PC-9 (cell line): ENCODE measurements around the gene SMOC2. TPM values are rescaled to one million over a fixed set of nuclear protein-coding genes. Genes with fewer than 3 reads are reported as not detected.

Source experiments
- BruUV-seq: library from RNA; stranded (reverse); fragments of 400-500 nt; replicated peaks from 2 replicates; lab custom pipeline; 2021; lab: Mats Ljungman, UMichigan
- CTCF ChIA-PET: fragments of 300-600 bp; sonication (Branson Sonifier 250); formaldehyde crosslinking; loops from one replicate; lab custom pipeline; 2022; ENCODE audit warnings: antibody characterized with exemption; lab: Charles Lee
- POLR2A ChIA-PET: fragments of 300-600 bp; sonication (Branson Sonifier 250); formaldehyde crosslinking; loops from one replicate; lab custom pipeline; 2022; ENCODE audit warnings: antibody characterized with exemption; ENCODE audit not compliant: unreplicated experiment; lab: Charles Lee
- DNase-seq, 2 experiments: peaks; one replicate each; pipeline versions ENCODE4 v3.0.0 to v3.0.0-alpha.2; 2015 to 2022; ENCODE audit warnings: mixed read lengths in 1 of 2
- H2AFZ ChIP-seq: fragments of 200-600 bp; sonication (generic); 2 replicates; pipeline ENCODE4 v1.8.1; 2017; ENCODE audit warnings: antibody characterized with exemption
- H3F3A ChIP-seq: fragments of 200-600 bp; sonication (generic); 2 replicates; pipeline ENCODE4 v1.8.1; 2017; ENCODE audit warnings: antibody characterized with exemption, mild to moderate bottlenecking, low read depth; ENCODE audit not compliant: insufficient read depth
- H3K27ac ChIP-seq: fragments of 200-600 bp; sonication (generic); 2 replicates; pipeline ENCODE4 v1.6.1; 2016; ENCODE audit warnings: mixed run types
- H3K27me3 ChIP-seq: fragments of 200-600 bp; sonication (generic); 2 replicates; pipeline ENCODE4 v1.6.1; 2016; ENCODE audit warnings: low read depth, mixed run types; ENCODE audit not compliant: insufficient read depth
- H3K36me3 ChIP-seq: fragments of 200-600 bp; sonication (generic); 2 replicates; pipeline ENCODE4 v1.6.1; 2016; ENCODE audit warnings: low read depth, mixed run types
- H3K4me1 ChIP-seq: fragments of 200-600 bp; sonication (generic); replicated peaks from 2 replicates; pipeline ENCODE4 v1.6.1; 2016; ENCODE audit warnings: mixed run types; ENCODE audit not compliant: insufficient read depth
- H3K4me2 ChIP-seq: fragments of 200-600 bp; sonication (generic); 2 replicates; pipeline ENCODE4 v1.6.1; 2017; ENCODE audit warnings: mixed run types
- H3K4me3 ChIP-seq: fragments of 200-600 bp; sonication (generic); 2 replicates; pipeline ENCODE4 v1.6.1; 2016; ENCODE audit warnings: mixed run types
- H3K79me2 ChIP-seq: fragments of 200-600 bp; sonication (generic); 2 replicates; pipeline ENCODE4 v1.6.1; 2017; ENCODE audit warnings: low read depth, mixed run types
- H3K9me2 ChIP-seq: fragments of 200-600 bp; sonication (generic); 2 replicates; pipeline ENCODE4 v1.8.1; 2017; ENCODE audit warnings: mild to moderate bottlenecking; ENCODE audit not compliant: insufficient read depth
- H3K9me3 ChIP-seq: fragments of 200-600 bp; sonication (generic); 2 replicates; pipeline ENCODE4 v1.8.1; 2016; ENCODE audit warnings: low read depth; ENCODE audit not compliant: insufficient read depth
- H4K20me1 ChIP-seq: fragments of 200-600 bp; sonication (generic); 2 replicates; pipeline ENCODE4 v1.8.1; 2017; ENCODE audit not compliant: insufficient read depth
- CTCF ChIP-seq: fragments of 200-600 bp; sonication (generic); conservative IDR thresholded peaks from 2 replicates; pipeline ENCODE4 v1.6.1; 2017; ENCODE audit warnings: mixed run types, antibody characterized with exemption, mild to moderate bottlenecking, moderate library complexity
- EZH2 ChIP-seq: fragments of 200-600 bp; sonication (generic); IDR thresholded peaks from 2 replicates; pipeline ENCODE4 v1.8.0; 2017; ENCODE audit warnings: antibody characterized with exemption, low read depth
- intact Hi-C: fragments of 100-400 bp; cut with micrococcal nuclease; formaldehyde crosslinking; loops from one replicate; pipeline ENCODE4 v1.10.0; 2022; ENCODE audit not compliant: unreplicated experiment
- total RNA-seq: library from RNA; stranded (reverse); gene quantifications from 2 replicates; pipeline ENCODE4 v1.2.3, GENCODE V29; 2021

The SMOC2 gene
- total RNA-seq, 1 experiment from 2014 or later, result not detected

DNA sequence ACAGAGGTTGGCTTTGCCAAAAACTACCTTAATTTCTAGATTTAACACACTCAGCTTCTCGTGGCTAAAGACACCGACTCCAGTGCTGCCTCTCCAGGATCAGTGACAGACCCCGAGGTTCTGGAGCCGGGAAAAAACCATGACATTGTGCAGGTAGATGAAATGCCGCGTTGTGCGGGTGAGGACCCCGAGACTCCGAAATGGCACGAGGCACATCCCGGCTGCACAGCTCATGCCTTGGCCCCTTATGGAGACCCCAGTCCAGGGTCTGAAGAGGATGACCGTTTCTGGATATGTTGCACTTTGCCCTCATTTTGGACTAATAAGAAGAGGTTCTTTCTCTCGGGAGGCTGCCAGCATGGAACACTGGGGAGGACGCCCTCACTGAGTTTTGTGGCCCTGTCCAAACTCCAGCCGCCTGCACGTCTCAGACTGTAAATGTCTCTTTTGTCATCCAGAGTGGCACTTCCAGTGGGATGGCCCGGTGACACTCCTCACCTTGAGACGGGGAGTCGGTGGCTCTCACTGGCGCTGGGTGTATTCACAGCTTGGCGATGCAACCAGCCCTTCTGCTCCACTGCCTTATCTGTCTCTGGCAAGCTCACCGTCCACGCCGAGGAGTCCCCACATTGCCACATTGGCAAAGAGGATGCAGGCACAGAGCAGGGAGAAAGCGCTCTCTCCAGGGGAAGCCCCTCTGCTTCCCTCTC is 245.2 kb downstream of the SMOC2 start:
- POLR2A ChIA-PET, result no interaction called here
- no peak overlapping the region for H2AFZ ChIP-seq
- no peaks in the 10 kb centered on the region for H3K9me2 ChIP-seq
- no peaks in the 10 kb centered on the region for H3K27me3 ChIP-seq
- TF ChIP-seq CTCF (no peak), EZH2 (no peak)
- no peaks in the 10 kb centered on the region for H3K36me3 ChIP-seq
- H3F3A ChIP-seq, result peaks cover 39% of the 10 kb centered on the region
- H3K79me2 ChIP-seq, result no peaks in the 10 kb centered on the region
- H3K4me1 ChIP-seq, result peaks cover 63% of the 10 kb centered on the region
- intact Hi-C loops, result no loop called here
- CTCF ChIA-PET, result no interaction called here
- no peaks in the 10 kb centered on the region for H3K9me3 ChIP-seq
- H3K27ac ChIP-seq, result peak overlapping the region; percentile 94
- no peak for DNase-seq
- H3K4me3 ChIP-seq, result no peak overlapping the region
- BruUV-seq, result no TSS peak
- no peaks in the 10 kb centered on the region for H4K20me1 ChIP-seq
- peak overlapping the region; percentile 79 for H3K4me2 ChIP-seq

- H3K4me3 ChIP-seq, result peak overlapping the region; percentile 38; the same call in 1 of the 2 replicates
- H3K27ac ChIP-seq, result peak overlapping the region; percentile 94
- H3K4me1 ChIP-seq, result peaks cover 63% of the 10 kb centered on the region
- intact Hi-C loops, result loop anchor here (1.0 kb wide), 1 partner anchor 10 kb away; no protein-coding TSS in a partner anchor
- no TSS peak for BruUV-seq
- H4K20me1 ChIP-seq, result no peaks in the 10 kb centered on the region
- peaks cover 39% of the 10 kb centered on the region for H3F3A ChIP-seq
- no peaks in the 10 kb centered on the region for H3K9me2 ChIP-seq
- DNase-seq, result peak; percentile 53 to 94
- H3K36me3 ChIP-seq, result no peaks in the 10 kb centered on the region
- no peaks in the 10 kb centered on the region for H3K27me3 ChIP-seq
- no peaks in the 10 kb centered on the region for H3K79me2 ChIP-seq
- no peak overlapping the region; the same call in 1 of the 2 replicates for H2AFZ ChIP-seq
- TF ChIP-seq EZH2 (no peak), CTCF (no peak)
- H3K4me2 ChIP-seq, result peak overlapping the region; percentile 79
- ChIA-PET CTCF (no interaction called here), POLR2A (no interaction called here)
- no peaks in the 10 kb centered on the region for H3K9me3 ChIP-seq
Measured at GRCh38 chr6:168686831-168687730, 246.1 kb downstream of the SMOC2 start.

- no peaks in the 10 kb centered on the region for H3K36me3 ChIP-seq
- no TSS peak for BruUV-seq
- ChIA-PET CTCF (no interaction called here), POLR2A (no interaction called here)
- no peaks in the 10 kb centered on the region for H3K79me2 ChIP-seq
- H3K9me2 ChIP-seq, result no peaks in the 10 kb centered on the region
- intact Hi-C loops, result no loop called here
- peaks cover 55% of the 10 kb centered on the region for H3K4me1 ChIP-seq
- H3K4me3 ChIP-seq, result no peak overlapping the region
- peaks cover 39% of the 10 kb centered on the region for H3F3A ChIP-seq
- H3K4me2 ChIP-seq, result no peak overlapping the region
- no peaks in the 10 kb centered on the region for H4K20me1 ChIP-seq
- DNase-seq, result no peak
- no peak for TF ChIP-seq CTCF
- no peak for TF ChIP-seq EZH2
- H3K27me3 ChIP-seq, result no peaks in the 10 kb centered on the region
- H3K9me3 ChIP-seq, result peaks cover 11% of the 10 kb centered on the region
- no peak overlapping the region for H3K27ac ChIP-seq
- no peak overlapping the region for H2AFZ ChIP-seq
Measured at GRCh38 chr6:168690271-168690670, 249.3 kb downstream of the SMOC2 start.
